Mesenchymal stem cell (in vitro differentiated cells and primary cell): Measurements from ENCODE around the gene UFC1.
A peak's percentile ranks its signal among the peaks of the same experiment; 100 is the strongest.

ENCODE experiments used
- DNase-seq: peaks from one replicate; pipeline ENCODE4 v3.0.0-alpha.2; 2013
- H2AFZ ChIP-seq: one replicate; pipeline ENCODE4 v1.6.1; 2013; ENCODE audit warnings: low read depth, mild to moderate bottlenecking, control low read depth, inconsistent platforms, low read length, moderate library complexity
- H2AK5ac ChIP-seq: 2 replicates; pipeline ENCODE4 v1.6.1; 2013; ENCODE audit warnings: low read length, moderate library complexity, mild to moderate bottlenecking, inconsistent platforms; ENCODE audit not compliant: severe bottlenecking
- H2BK120ac ChIP-seq: one replicate; pipeline ENCODE4 v1.6.1; 2013; ENCODE audit warnings: low read depth, mild to moderate bottlenecking, inconsistent platforms, low read length, moderate library complexity
- H2BK12ac ChIP-seq, 2 experiments: one replicate each; pipeline ENCODE4 v1.6.1; 2013; ENCODE audit warnings: inconsistent platforms in 2 of 2, low read length in 2 of 2, mild to moderate bottlenecking in 2 of 2, moderate library complexity in 2 of 2, control low read depth in 1 of 2
- H2BK15ac ChIP-seq: one replicate; pipeline ENCODE4 v1.6.1; 2013; ENCODE audit warnings: mild to moderate bottlenecking, low read depth, inconsistent platforms; ENCODE audit not compliant: poor library complexity, severe bottlenecking
- H2BK5ac ChIP-seq: 2 replicates; pipeline ENCODE4 v1.6.1; 2013; ENCODE audit warnings: low read depth, mild to moderate bottlenecking, low read length, control low read depth, inconsistent platforms; ENCODE audit not compliant: poor library complexity, severe bottlenecking
- H3K14ac ChIP-seq, 2 experiments: one replicate each; pipeline ENCODE4 v1.6.1; 2013; ENCODE audit warnings: inconsistent platforms in 2 of 2, low read length in 2 of 2, control low read depth in 1 of 2, mild to moderate bottlenecking in 1 of 2, moderate library complexity in 1 of 2
- H3K18ac ChIP-seq, 2 experiments: one replicate each; pipeline ENCODE4 v1.6.1; 2013; ENCODE audit warnings: inconsistent platforms in 2 of 2, low read length in 2 of 2, control low read depth in 1 of 2, low read depth in 1 of 2, mild to moderate bottlenecking in 1 of 2
- H3K23ac ChIP-seq, 2 experiments: one replicate each; pipeline ENCODE4 v1.6.1; 2013; ENCODE audit warnings: inconsistent platforms in 2 of 2, low read length in 2 of 2, mild to moderate bottlenecking in 2 of 2, moderate library complexity in 2 of 2, control low read depth in 1 of 2
- H3K27ac ChIP-seq: 2 replicates; pipeline ENCODE4 v1.5.1; 2013; ENCODE audit warnings: mild to moderate bottlenecking, moderate library complexity, low read length, control low read depth, inconsistent platforms; ENCODE audit not compliant: poor library complexity, severe bottlenecking
- H3K27me3 ChIP-seq, 2 experiments: 2 replicates each; pipeline versions ENCODE4 v1.6.1 to v1.7.0; 2013; ENCODE audit warnings: low read length in 2 of 2, mild to moderate bottlenecking in 2 of 2, moderate library complexity in 2 of 2, control low read depth in 1 of 2, inconsistent platforms in 1 of 2; ENCODE audit not compliant: control insufficient read depth in 1 of 2, insufficient read depth in 1 of 2
- H3K36me3 ChIP-seq, 2 experiments: 2 replicates each; pipeline versions ENCODE4 v1.6.1 to v1.7.0; 2013; ENCODE audit warnings: low read length in 2 of 2, control low read depth in 1 of 2, inconsistent platforms in 1 of 2, low read depth in 1 of 2, mild to moderate bottlenecking in 1 of 2; ENCODE audit not compliant: insufficient read depth in 2 of 2, control insufficient read depth in 1 of 2
- H3K4ac ChIP-seq, 2 experiments: one replicate each; pipeline ENCODE4 v1.6.1; 2013; ENCODE audit warnings: inconsistent platforms in 2 of 2, low read length in 2 of 2, mild to moderate bottlenecking in 2 of 2, moderate library complexity in 2 of 2, control low read depth in 1 of 2, low read depth in 1 of 2
- H3K4me1 ChIP-seq: 2 replicates; pipeline ENCODE4 v1.6.1; 2013; ENCODE audit warnings: low read depth, low read length, control low read depth; ENCODE audit not compliant: control insufficient read depth, insufficient read depth
- H3K4me2 ChIP-seq: 2 replicates; pipeline ENCODE4 v1.6.1; 2013; ENCODE audit warnings: low read length, mild to moderate bottlenecking, inconsistent platforms; ENCODE audit not compliant: poor library complexity, severe bottlenecking
- H3K4me3 ChIP-seq, 2 experiments: 2 replicates each; pipeline versions ENCODE4 v1.5.1 to v1.7.0; 2013; ENCODE audit warnings: low read length in 2 of 2, mild to moderate bottlenecking in 2 of 2, control low read depth in 1 of 2, low read depth in 1 of 2; ENCODE audit not compliant: insufficient read depth in 1 of 2
- H3K79me1 ChIP-seq: replicated peaks from 2 replicates; pipeline ENCODE4 v1.6.1; 2013; ENCODE audit warnings: mild to moderate bottlenecking, control low read depth, low read length, inconsistent platforms; ENCODE audit not compliant: poor library complexity, severe bottlenecking
- H3K9ac ChIP-seq: 2 replicates; pipeline ENCODE4 v1.7.0; 2013; ENCODE audit warnings: mild to moderate bottlenecking, low read length, moderate library complexity
- H3K9me3 ChIP-seq: 2 replicates; pipeline ENCODE4 v1.7.0; 2013; ENCODE audit warnings: mild to moderate bottlenecking, low read length; ENCODE audit not compliant: control insufficient read depth
- H4K8ac ChIP-seq: one replicate; pipeline ENCODE4 v1.6.1; 2013; ENCODE audit warnings: inconsistent platforms, mild to moderate bottlenecking, low read length, moderate library complexity
- H4K91ac ChIP-seq: one replicate; pipeline ENCODE4 v1.6.1; 2013; ENCODE audit warnings: mild to moderate bottlenecking, low read length, inconsistent platforms
- WGBS: methylation state at CpG from one replicate; pipeline ENCODE4 v1.1.7; 2013; ENCODE audit warnings: mixed read lengths; 5-methylcytosine and 5-hydroxymethylcytosine counted together

UFC1 gene

GRCh38 chr1:161168906-161169305, 15.1 kb downstream of the UFC1 start:
- Histone ChIP-seq H4K8ac (no peak overlapping the region), H3K27me3 (no peaks in the 10 kb centered on the region), H3K4me3 (no peak overlapping the region), H4K91ac (no peak overlapping the region), H2BK5ac (no peak overlapping the region), H3K14ac (no peak overlapping the region), H3K4ac (no peak overlapping the region), H3K4me1 (peaks cover 12% of the 10 kb centered on the region), H2BK120ac (no peak overlapping the region), H2AK5ac (no peak overlapping the region), H3K27ac (no peak overlapping the region), H2BK15ac (no peak overlapping the region), H2BK12ac (no peak overlapping the region), H3K4me2 (no peak overlapping the region), H3K79me1 (peaks cover 42% of the 10 kb centered on the region), H2AFZ (no peak overlapping the region), H3K9ac (no peak overlapping the region), H3K36me3 (peaks cover 59 to 61% of the 10 kb centered on the region in 2 experiments), H3K18ac (no peak overlapping the region), H3K9me3 (no peaks in the 10 kb centered on the region), H3K23ac (no peak overlapping the region)
- 94% methylated on average over 9 of the region's 9 CpGs for WGBS
- no peak for DNase-seq

- Histone ChIP-seq H2AK5ac (no peak overlapping the region), H3K4me1 (peaks cover 17% of the 10 kb centered on the region), H3K27ac (no peak overlapping the region), H3K36me3 (peaks cover 65 to 67% of the 10 kb centered on the region in 2 experiments), H2BK5ac (no peak overlapping the region), H3K27me3 (no peaks in the 10 kb centered on the region), H2BK12ac (no peak overlapping the region), H3K4ac (no peak overlapping the region), H4K8ac (no peak overlapping the region), H3K4me2 (no peak overlapping the region), H3K4me3 (no peak overlapping the region), H3K79me1 (peaks cover 52% of the 10 kb centered on the region), H3K14ac (no peak overlapping the region), H4K91ac (no peak overlapping the region), H3K23ac (no peak overlapping the region), H3K9ac (no peak overlapping the region), H2BK120ac (no peak overlapping the region), H3K18ac (no peak overlapping the region), H3K9me3 (no peaks in the 10 kb centered on the region), H2AFZ (no peak overlapping the region), H2BK15ac (no peak overlapping the region)
- DNase-seq = no peak
- 86% methylated on average over 5 of the region's 5 CpGs for WGBS
Observed at GRCh38 chr1:161171191-161171590, 17.4 kb downstream of the UFC1 start.

DNA sequence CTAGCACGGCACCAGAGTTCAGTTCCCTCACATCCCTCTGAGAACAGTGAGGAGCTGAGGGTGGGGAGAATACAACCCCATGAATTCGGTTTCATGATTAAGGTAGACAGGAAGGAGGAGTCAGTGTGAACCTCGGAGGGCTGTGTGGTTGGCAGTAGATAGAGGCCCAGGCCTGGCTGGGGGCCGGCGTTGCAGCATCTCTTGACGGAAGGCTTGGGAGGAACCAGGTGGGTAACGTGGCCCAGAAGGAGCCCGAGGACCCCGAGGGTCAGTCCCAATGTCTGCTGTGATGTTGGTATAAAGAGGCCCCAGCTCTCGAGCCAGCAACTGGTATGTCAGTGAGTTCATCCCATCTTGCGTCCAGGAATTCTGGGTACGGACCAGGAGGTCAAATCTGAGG, 17.9 kb downstream of the UFC1 start:
- Histone ChIP-seq H2AK5ac (no peak overlapping the region), H3K23ac (no peak overlapping the region), H2BK5ac (no peak overlapping the region), H3K79me1 (peaks cover 55% of the 10 kb centered on the region), H3K9ac (no peak overlapping the region), H3K27me3 (no peaks in the 10 kb centered on the region), H2BK12ac (no peak overlapping the region), H2BK120ac (no peak overlapping the region), H3K18ac (no peak overlapping the region), H4K91ac (no peak overlapping the region), H2AFZ (no peak overlapping the region), H3K14ac (no peak overlapping the region), H4K8ac (no peak overlapping the region), H3K4me3 (no peak overlapping the region), H3K36me3 (peaks cover 65 to 67% of the 10 kb centered on the region in 2 experiments), H3K9me3 (no peaks in the 10 kb centered on the region), H3K4ac (no peak overlapping the region), H2BK15ac (no peak overlapping the region), H3K4me2 (no peak overlapping the region), H3K27ac (no peak overlapping the region), H3K4me1 (peaks cover 22% of the 10 kb centered on the region)
- WGBS = 96% methylated on average over 12 of the region's 12 CpGs
- DNase-seq = no peak

GRCh38 chr1:161172349-161172748, 18.6 kb downstream of the UFC1 start:
- Histone ChIP-seq H2AK5ac (no peak overlapping the region), H4K91ac (no peak overlapping the region), H3K79me1 (peaks cover 51% of the 10 kb centered on the region), H3K36me3 (peaks cover 65 to 67% of the 10 kb centered on the region in 2 experiments), H3K27me3 (no peaks in the 10 kb centered on the region), H2BK5ac (no peak overlapping the region), H3K9me3 (no peaks in the 10 kb centered on the region), H2BK120ac (no peak overlapping the region), H3K4ac (no peak overlapping the region), H2BK12ac (no peak overlapping the region), H3K14ac (no peak overlapping the region), H3K18ac (no peak overlapping the region), H3K9ac (peak overlapping the region; percentile 57), H3K27ac (no peak overlapping the region), H4K8ac (no peak overlapping the region), H2BK15ac (no peak overlapping the region), H2AFZ (no peak overlapping the region), H3K4me2 (no peak overlapping the region), H3K23ac (no peak overlapping the region), H3K4me1 (peaks cover 19% of the 10 kb centered on the region), H3K4me3 (no peak overlapping the region)
- 89% methylated on average over 1 of the region's 1 CpG for WGBS
- DNase-seq = no peak
